CD8-positive, alpha-beta memory T cell (primary cell): Measurements from ENCODE around the gene ATP5MG. TPM values are rescaled to one million over a fixed set of nuclear protein-coding genes. Genes with fewer than 3 reads are reported as not detected.
A peak's percentile ranks its signal among the peaks of the same experiment; 100 is the strongest.

ENCODE experiments used
- CTCF ChIA-PET: fragments of 350-600 bp; sonication (Branson Sonifier 250); formaldehyde crosslinking; loops from one replicate; lab custom pipeline; 2021; ENCODE audit warnings: antibody characterized with exemption; lab: Charles Lee
- POLR2A ChIA-PET: fragments of 350-600 bp; sonication (Branson Sonifier 250); formaldehyde crosslinking; loops from one replicate; lab custom pipeline; 2021; ENCODE audit warnings: antibody characterized with exemption; lab: Charles Lee
- DNase-seq, 5 donors: peaks; one replicate each; pipeline versions ENCODE4 v3.0.0 to v3.0.0-alpha.2; 2020 to 2022; ENCODE audit warnings: mixed read lengths in 1 of 5
- H3K27ac ChIP-seq: one replicate; pipeline ENCODE4 v1.7.0; 2013; ENCODE audit warnings: low read depth, mild to moderate bottlenecking, low read length, moderate library complexity
- H3K27me3 ChIP-seq: 2 replicates; pipeline ENCODE4 v1.7.0; 2013; ENCODE audit warnings: low read length, mild to moderate bottlenecking; ENCODE audit not compliant: insufficient read depth, poor library complexity, severe bottlenecking
- H3K36me3 ChIP-seq: 2 replicates; pipeline ENCODE4 v1.7.0; 2013; ENCODE audit warnings: mild to moderate bottlenecking, low read length, moderate library complexity; ENCODE audit not compliant: insufficient read depth
- H3K4me1 ChIP-seq: 2 replicates; pipeline ENCODE4 v1.7.0; 2013; ENCODE audit warnings: mild to moderate bottlenecking, low read length, moderate library complexity; ENCODE audit not compliant: insufficient read depth
- H3K4me3 ChIP-seq: 2 replicates; pipeline ENCODE4 v1.7.0; 2013; ENCODE audit warnings: mild to moderate bottlenecking, low read length
- H3K9me3 ChIP-seq: 2 replicates; pipeline ENCODE4 v1.7.0; 2013; ENCODE audit warnings: mild to moderate bottlenecking, low read length
- H3K27ac Mint-ChIP-seq, 8 donors: one replicate each; pipeline ENCODE4 v1.8.0; 2020 to 2021; ENCODE audit warnings: mixed read lengths in 8 of 8, mild to moderate bottlenecking in 6 of 8, inconsistent platforms in 3 of 8, moderate library complexity in 3 of 8
- H3K27me3 Mint-ChIP-seq, 2 donors: one replicate each; pipeline ENCODE4 v1.8.0; 2020 to 2021; ENCODE audit warnings: mixed read lengths in 2 of 2, mild to moderate bottlenecking in 1 of 2, moderate library complexity in 1 of 2
- H3K36me3 Mint-ChIP-seq, 3 donors: one replicate each; pipeline ENCODE4 v1.8.0; 2020 to 2021; ENCODE audit warnings: mixed read lengths in 3 of 3, inconsistent platforms in 1 of 3, mild to moderate bottlenecking in 1 of 3
- H3K4me1 Mint-ChIP-seq, 3 donors: one replicate each; pipeline ENCODE4 v1.8.0; 2020 to 2021; ENCODE audit warnings: mixed read lengths in 3 of 3, inconsistent platforms in 1 of 3, mild to moderate bottlenecking in 1 of 3
- H3K4me3 Mint-ChIP-seq, 7 donors: one replicate each; pipeline ENCODE4 v1.8.0; 2020 to 2021; ENCODE audit warnings: mixed read lengths in 7 of 7, mild to moderate bottlenecking in 6 of 7, moderate library complexity in 4 of 7, inconsistent platforms in 2 of 7
- H3K9me3 Mint-ChIP-seq, 5 donors: one replicate each; pipeline ENCODE4 v1.8.0; 2020 to 2022; ENCODE audit warnings: mixed read lengths in 5 of 5, mild to moderate bottlenecking in 3 of 5, moderate library complexity in 2 of 5, inconsistent platforms in 1 of 5
- polyA plus RNA-seq: library from polyadenylated mRNA; unstranded; fragments of 300-500 nt; fragmentation: Illumina TruSeq; gene quantifications from one replicate; pipeline ENCODE4 v1.2.3, GENCODE V29; 2021
- total RNA-seq, 2 experiments: library from RNA; stranded (reverse); gene quantifications; one replicate each; pipeline ENCODE4 v1.2.3, GENCODE V29; 2021

Gene ATP5MG
- total and polyA plus RNA-seq, 3 experiments from 2014 or later = 277 to 632 (median 280) TPM

GRCh38 chr11:118370774-118371173 is 30.6 kb upstream of the ATP5MG start:
- no peak for DNase-seq
- H3K27me3 Mint-ChIP-seq = no peaks in the 10 kb centered on the region
- ChIA-PET CTCF (no interaction called here), POLR2A (no interaction called here)
- H3K27ac ChIP-seq = no peak overlapping the region
- no peak overlapping the region for H3K27ac Mint-ChIP-seq
- peaks cover 2 to 6% (median 4%) of the 10 kb centered on the region in 3 donors for H3K4me1 Mint-ChIP-seq
- H3K4me3 ChIP-seq = no peak overlapping the region
- H3K27me3 ChIP-seq = no peaks in the 10 kb centered on the region
- no peaks in the 10 kb centered on the region for H3K4me1 ChIP-seq
- no peaks in the 10 kb centered on the region for H3K9me3 ChIP-seq
- H3K36me3 ChIP-seq = peaks cover 70% of the 10 kb centered on the region
- no peak overlapping the region for H3K4me3 Mint-ChIP-seq
- H3K36me3 Mint-ChIP-seq = peaks cover 27 to 94% (median 46%) of the 10 kb centered on the region in 3 donors
- no peaks in the 10 kb centered on the region for H3K9me3 Mint-ChIP-seq

GRCh38 chr11:118373263-118373662 is 28.1 kb upstream of the ATP5MG start:
- Histone ChIP-seq H3K36me3 (peaks cover 60% of the 10 kb centered on the region), H3K4me1 (no peaks in the 10 kb centered on the region), H3K27ac (no peak overlapping the region), H3K27me3 (no peaks in the 10 kb centered on the region), H3K9me3 (no peaks in the 10 kb centered on the region), H3K4me3 (no peak overlapping the region)
- no peaks in the 10 kb centered on the region for H3K9me3 Mint-ChIP-seq
- H3K36me3 Mint-ChIP-seq = peaks cover 20 to 97% (median 46%) of the 10 kb centered on the region in 3 donors
- no peak for DNase-seq
- no peaks in the 10 kb centered on the region for H3K27me3 Mint-ChIP-seq
- no peaks in the 10 kb centered on the region for H3K4me1 Mint-ChIP-seq
- POLR2A ChIA-PET = interaction anchor here (0.6 kb wide), 1 partner anchor 121 kb away, joined by 5 read pairs; no protein-coding TSS in a partner anchor
- no peak overlapping the region for H3K4me3 Mint-ChIP-seq
- peak overlapping the region in 1 of 8 donors; percentile 15 for H3K27ac Mint-ChIP-seq
- CTCF ChIA-PET = interaction anchor here (0.8 to 1.0 kb wide), 2 partner anchors 12 to 115 kb away, joined by 3 to 4 read pairs; no protein-coding TSS in a partner anchor

GRCh38 chr11:118373871-118374270 is 27.5 kb upstream of the ATP5MG start:
- Histone ChIP-seq H3K27me3 (no peaks in the 10 kb centered on the region), H3K27ac (no peak overlapping the region), H3K4me3 (no peak overlapping the region), H3K36me3 (peaks cover 57% of the 10 kb centered on the region), H3K9me3 (no peaks in the 10 kb centered on the region), H3K4me1 (no peaks in the 10 kb centered on the region)
- peaks cover 20 to 97% (median 43%) of the 10 kb centered on the region in 3 donors for H3K36me3 Mint-ChIP-seq
- POLR2A ChIA-PET = no interaction called here
- no peaks in the 10 kb centered on the region for H3K27me3 Mint-ChIP-seq
- DNase-seq = no peak
- H3K9me3 Mint-ChIP-seq = no peaks in the 10 kb centered on the region
- H3K4me3 Mint-ChIP-seq = no peak overlapping the region
- H3K4me1 Mint-ChIP-seq = no peaks in the 10 kb centered on the region
- peak overlapping the region in 3 of 8 donors; percentile 5 to 51 (median 21) for H3K27ac Mint-ChIP-seq
- CTCF ChIA-PET = interaction anchor here (1.0 to 2.2 kb wide), 2 partner anchors 9 to 115 kb away, joined by 4 to 5 read pairs; no protein-coding TSS in a partner anchor

GRCh38 chr11:118374729-118375128 is 26.7 kb upstream of the ATP5MG start:
- CTCF ChIA-PET = interaction anchor here (2.2 kb wide), 1 partner anchor 10 kb away, joined by 5 read pairs; no protein-coding TSS in a partner anchor
- H3K27me3 ChIP-seq = no peaks in the 10 kb centered on the region
- no peaks in the 10 kb centered on the region for H3K4me1 Mint-ChIP-seq
- no peaks in the 10 kb centered on the region for H3K4me1 ChIP-seq
- no peak overlapping the region for H3K4me3 ChIP-seq
- no peaks in the 10 kb centered on the region for H3K9me3 Mint-ChIP-seq
- peaks cover 57% of the 10 kb centered on the region for H3K36me3 ChIP-seq
- H3K27ac ChIP-seq = no peak overlapping the region
- H3K36me3 Mint-ChIP-seq = peaks cover 14 to 97% (median 39%) of the 10 kb centered on the region in 3 donors
- no peaks in the 10 kb centered on the region for H3K27me3 Mint-ChIP-seq
- H3K4me3 Mint-ChIP-seq = no peak overlapping the region
- no peak for DNase-seq
- no peaks in the 10 kb centered on the region for H3K9me3 ChIP-seq
- POLR2A ChIA-PET = no interaction called here
- H3K27ac Mint-ChIP-seq = peak overlapping the region in 1 of 8 donors; percentile 11

GRCh38 chr11:118375978-118376377 is 25.4 kb upstream of the ATP5MG start:
- H3K36me3 Mint-ChIP-seq = peaks cover 14 to 95% (median 39%) of the 10 kb centered on the region in 3 donors
- peaks cover 56% of the 10 kb centered on the region for H3K36me3 ChIP-seq
- CTCF ChIA-PET = interaction anchor here (2.2 kb wide), 1 partner anchor 11 kb away, joined by 5 read pairs; no protein-coding TSS in a partner anchor
- H3K4me3 ChIP-seq = no peak overlapping the region
- no peaks in the 10 kb centered on the region for H3K27me3 Mint-ChIP-seq
- no peaks in the 10 kb centered on the region for H3K4me1 Mint-ChIP-seq
- H3K4me3 Mint-ChIP-seq = no peak overlapping the region
- no peaks in the 10 kb centered on the region for H3K9me3 Mint-ChIP-seq
- no peaks in the 10 kb centered on the region for H3K9me3 ChIP-seq
- no peak for DNase-seq
- H3K27ac ChIP-seq = no peak overlapping the region
- peak overlapping the region in 4 of 8 donors; percentile 25 to 92 (median 69) for H3K27ac Mint-ChIP-seq
- no peaks in the 10 kb centered on the region for H3K27me3 ChIP-seq
- H3K4me1 ChIP-seq = no peaks in the 10 kb centered on the region
- POLR2A ChIA-PET = no interaction called here

- Histone ChIP-seq H3K27ac (no peak overlapping the region), H3K27me3 (no peaks in the 10 kb centered on the region), H3K36me3 (peaks cover 60% of the 10 kb centered on the region), H3K4me3 (no peak overlapping the region), H3K4me1 (no peaks in the 10 kb centered on the region), H3K9me3 (no peaks in the 10 kb centered on the region)
- Mint-ChIP-seq H3K9me3 (no peaks in the 10 kb centered on the region), H3K36me3 (peaks cover 0 to 95% (median 37%) of the 10 kb centered on the region in 3 donors), H3K27me3 (no peaks in the 10 kb centered on the region), H3K4me1 (no peaks in the 10 kb centered on the region), H3K27ac (peak overlapping the region in 1 of 8 donors; percentile 27), H3K4me3 (no peak overlapping the region)
- no peak for DNase-seq
- POLR2A ChIA-PET = no interaction called here
- CTCF ChIA-PET = interaction anchor here (1.1 to 1.5 kb wide), 2 partner anchors 12 to 112 kb away, joined by 3 to 4 read pairs; no protein-coding TSS in a partner anchor
Observed at GRCh38 chr11:118379497-118379896, 21.9 kb upstream of the ATP5MG start.

- Mint-ChIP-seq H3K4me1 (no peaks in the 10 kb centered on the region), H3K27me3 (no peaks in the 10 kb centered on the region), H3K9me3 (no peaks in the 10 kb centered on the region), H3K27ac (peak overlapping the region in 1 of 8 donors; percentile 36), H3K4me3 (no peak overlapping the region), H3K36me3 (peaks cover 5 to 95% (median 39%) of the 10 kb centered on the region in 3 donors)
- CTCF ChIA-PET = interaction anchor here (1.1 kb wide), 1 partner anchor 13 kb away, joined by 3 read pairs; no protein-coding TSS in a partner anchor
- H3K27ac ChIP-seq = no peak overlapping the region
- no peak for DNase-seq
- H3K36me3 ChIP-seq = peaks cover 70% of the 10 kb centered on the region
- no peaks in the 10 kb centered on the region for H3K4me1 ChIP-seq
- no peaks in the 10 kb centered on the region for H3K27me3 ChIP-seq
- POLR2A ChIA-PET = no interaction called here
- no peak overlapping the region for H3K4me3 ChIP-seq
- H3K9me3 ChIP-seq = no peaks in the 10 kb centered on the region
Observed at GRCh38 chr11:118380571-118380970, 20.8 kb upstream of the ATP5MG start.

GRCh38 chr11:118382954-118383353 is 18.5 kb upstream of the ATP5MG start:
- no peak overlapping the region for H3K27ac ChIP-seq
- no peaks in the 10 kb centered on the region for H3K4me1 ChIP-seq
- Mint-ChIP-seq H3K4me3 (no peak overlapping the region), H3K36me3 (peaks cover 10 to 95% (median 43%) of the 10 kb centered on the region in 3 donors), H3K4me1 (no peaks in the 10 kb centered on the region), H3K9me3 (no peaks in the 10 kb centered on the region), H3K27me3 (no peaks in the 10 kb centered on the region), H3K27ac (no peak overlapping the region)
- CTCF ChIA-PET = interaction anchor here (0.7 kb wide), 1 partner anchor 78 kb away, joined by 5 read pairs; the partner anchor contains the start of gene CD3E
- POLR2A ChIA-PET = interaction anchor here (1.1 to 1.5 kb wide), 2 partner anchors 21 to 137 kb away, joined by 3 to 5 read pairs; no protein-coding TSS in a partner anchor
- no peak overlapping the region for H3K4me3 ChIP-seq
- no peaks in the 10 kb centered on the region for H3K27me3 ChIP-seq
- no peaks in the 10 kb centered on the region for H3K9me3 ChIP-seq
- DNase-seq = no peak
- H3K36me3 ChIP-seq = peaks cover 89% of the 10 kb centered on the region
